Measurements from ENCODE around the gene HMG20B. TPM values are rescaled to one million over a fixed set of nuclear protein-coding genes. Genes with fewer than 3 reads are reported as not detected.

The HMG20B gene
- total RNA-seq, 1 donor from 2014 or later, result 37.0 TPM

GRCh38 chr19:3535981-3536380, 36.8 kb upstream of the HMG20B start:
- DNase-seq (ENCODE audit: missing footprints) (no peak), ATAC-seq (no peak)
- intact Hi-C loops (cut with DNase I), result no loop called here

- intact Hi-C loops (cut with DNase I), result no loop called here
- peak; percentile 49 for ATAC-seq
These were observed 36.2 kb upstream of the HMG20B start for GRCh38 chr19:3536429-3537100.

GRCh38 chr19:3537101-3537437, 35.7 kb upstream of the HMG20B start:
- intact Hi-C loops (cut with DNase I), result no loop called here
- ATAC-seq (peak; percentile 17), DNase-seq (ENCODE audit: missing footprints) (no peak)

More at GRCh38 chr19:3536429-3537100, 36.2 kb upstream of the HMG20B start:
- no peak for DNase-seq (ENCODE audit: missing footprints)

- ATAC-seq, result no peak
These were observed 35.1 kb upstream of the HMG20B start for GRCh38 chr19:3537438-3538240.

GRCh38 chr19:3538258-3538929, 34.4 kb upstream of the HMG20B start:
- DNase-seq (ENCODE audit: missing footprints) (no peak), ATAC-seq (no peak)
- intact Hi-C loops (cut with DNase I), result no loop called here

More at GRCh38 chr19:3537438-3538240, 35.1 kb upstream of the HMG20B start:
- DNase-seq (ENCODE audit: missing footprints), result no peak
- intact Hi-C loops (cut with DNase I), result no loop called here

- DNase-seq (ENCODE audit: missing footprints) (no peak), ATAC-seq (no peak)
- intact Hi-C loops (cut with DNase I), result no loop called here
These were observed 33.6 kb upstream of the HMG20B start, which contains the start of gene TEKTIP1 for GRCh38 chr19:3538965-3539755. TSS of gene TEKTIP1 (plus strand) at chr19:3539174. CDS start at chr19:3539178, 4 bp downstream.

GRCh38 chr19:3539756-3540118, 33.0 kb upstream of the HMG20B start:
- intact Hi-C loops (cut with DNase I), result no loop called here
- DNase-seq (ENCODE audit: missing footprints) (no peak), ATAC-seq (no peak)

- intact Hi-C loops (cut with DNase I), result loop anchor here (2.0 kb wide), 1 partner anchor 75 kb away; no protein-coding TSS in a partner anchor
- ATAC-seq (no peak), DNase-seq (ENCODE audit: missing footprints) (no peak)
These were observed 29.3 kb upstream of the HMG20B start for GRCh38 chr19:3543150-3544057.

GRCh38 chr19:3544058-3544376, 28.7 kb upstream of the HMG20B start:
- ATAC-seq, result no peak
- intact Hi-C loops (cut with DNase I), result loop anchor here (2.0 kb wide), 1 partner anchor 75 kb away; no protein-coding TSS in a partner anchor
- no peak for DNase-seq (ENCODE audit: missing footprints)

GRCh38 chr19:3544742-3545668, 27.7 kb upstream of the HMG20B start:
- intact Hi-C loops (cut with DNase I), result loop anchor here (2.0 kb wide), 1 partner anchor 74 kb away; no protein-coding TSS in a partner anchor
- ATAC-seq (peak; percentile 60), DNase-seq (ENCODE audit: missing footprints) (peak; percentile 85)

- intact Hi-C loops (cut with DNase I), result loop anchor here (2.0 kb wide), 1 partner anchor 73 kb away; no protein-coding TSS in a partner anchor
- no peak for DNase-seq (ENCODE audit: missing footprints)
- no peak for ATAC-seq
These were observed 27.1 kb upstream of the HMG20B start for GRCh38 chr19:3545669-3546034.

GRCh38 chr19:3546119-3546518, 26.6 kb upstream of the HMG20B start:
- no peak for ATAC-seq
- no peak for DNase-seq (ENCODE audit: missing footprints)
- intact Hi-C loops (cut with DNase I), result no loop called here

GRCh38 chr19:3547301-3547731, 25.4 kb upstream of the HMG20B start:
- DNase-seq (ENCODE audit: missing footprints) (no peak), ATAC-seq (no peak)
- intact Hi-C loops (cut with DNase I), result no loop called here

GRCh38 chr19:3547767-3548282, 24.9 kb upstream of the HMG20B start:
- intact Hi-C loops (cut with DNase I), result no loop called here
- ATAC-seq, result no peak
- DNase-seq (ENCODE audit: missing footprints), result no peak

GRCh38 chr19:3548606-3549005, 24.1 kb upstream of the HMG20B start:
- no peak for DNase-seq (ENCODE audit: missing footprints)
- ATAC-seq, result no peak
- intact Hi-C loops (cut with DNase I), result no loop called here

- DNase-seq (ENCODE audit: missing footprints), result no peak
- intact Hi-C loops (cut with DNase I), result no loop called here
- no peak for ATAC-seq
These were observed 22.9 kb upstream of the HMG20B start for GRCh38 chr19:3549816-3550215.

All from Right ventricle myocardium inferior (tissue), 1 donor.